Cardiac fibroblast (primary cell): ENCODE data around the gene WDR26.
A peak's percentile ranks its signal among the peaks of the same experiment; 100 is the strongest.
"Not testable (repeated sequence)": the region's sequence is repeated elsewhere in the genome, so short reads cannot be mapped to it uniquely, and the experiment has no call there.

Experiments used
- DNase-seq, 2 donors: peaks; one replicate each; pipeline versions ENCODE4 v3.0.0 to v3.0.0-alpha.2; 2010; ENCODE audit warnings: low read depth in 2 of 2
- H3K4me3 ChIP-seq, 2 donors: replicated peaks in 1 of 2; 1 replicate in 1 of 2; 2 replicates in 1 of 2; pipeline ENCODE4 v1.5.1; 2011; ENCODE audit warnings: low read depth in 2 of 2, low read length in 2 of 2, mild to moderate bottlenecking in 2 of 2, moderate library complexity in 1 of 2
- TF ChIP-seq, protein P1 (sequence below): IDR thresholded peaks from one replicate; pipeline ENCODE4 v1.5.1; 2011; ENCODE audit warnings: low read depth, mild to moderate bottlenecking, low read length, inconsistent platforms

The WDR26 gene

DNA sequence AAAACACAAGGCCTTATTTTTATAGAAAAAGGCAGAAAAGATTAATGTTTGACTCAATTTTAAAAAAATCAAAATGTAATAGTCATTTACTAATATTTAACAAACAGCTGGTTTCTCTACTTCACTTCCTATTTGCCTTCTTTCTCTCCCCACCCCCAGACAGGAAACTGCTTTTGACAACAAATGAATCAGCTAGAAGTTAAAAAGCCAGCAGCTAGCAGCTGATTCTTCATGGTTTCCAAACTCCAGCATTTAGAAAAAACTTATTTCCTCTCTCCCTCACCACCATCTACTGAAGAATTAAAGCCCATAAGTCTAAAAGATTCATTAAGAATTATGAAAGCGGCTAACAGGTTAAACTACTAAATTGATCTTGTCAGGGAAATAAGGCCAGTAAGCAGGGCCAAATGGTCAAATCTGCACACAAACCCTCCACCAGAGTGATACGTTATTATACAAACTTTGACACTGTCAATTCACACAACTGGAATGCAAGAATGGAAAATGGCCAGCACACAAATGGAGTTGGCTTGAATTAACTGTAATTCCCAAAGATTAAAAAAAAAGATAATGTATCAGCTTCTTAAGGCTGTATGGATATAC lies 4.0 kb downstream of the WDR26 start:
- peak; percentile 74 to 79 for DNase-seq
- TF ChIP-seq, protein P1, sequence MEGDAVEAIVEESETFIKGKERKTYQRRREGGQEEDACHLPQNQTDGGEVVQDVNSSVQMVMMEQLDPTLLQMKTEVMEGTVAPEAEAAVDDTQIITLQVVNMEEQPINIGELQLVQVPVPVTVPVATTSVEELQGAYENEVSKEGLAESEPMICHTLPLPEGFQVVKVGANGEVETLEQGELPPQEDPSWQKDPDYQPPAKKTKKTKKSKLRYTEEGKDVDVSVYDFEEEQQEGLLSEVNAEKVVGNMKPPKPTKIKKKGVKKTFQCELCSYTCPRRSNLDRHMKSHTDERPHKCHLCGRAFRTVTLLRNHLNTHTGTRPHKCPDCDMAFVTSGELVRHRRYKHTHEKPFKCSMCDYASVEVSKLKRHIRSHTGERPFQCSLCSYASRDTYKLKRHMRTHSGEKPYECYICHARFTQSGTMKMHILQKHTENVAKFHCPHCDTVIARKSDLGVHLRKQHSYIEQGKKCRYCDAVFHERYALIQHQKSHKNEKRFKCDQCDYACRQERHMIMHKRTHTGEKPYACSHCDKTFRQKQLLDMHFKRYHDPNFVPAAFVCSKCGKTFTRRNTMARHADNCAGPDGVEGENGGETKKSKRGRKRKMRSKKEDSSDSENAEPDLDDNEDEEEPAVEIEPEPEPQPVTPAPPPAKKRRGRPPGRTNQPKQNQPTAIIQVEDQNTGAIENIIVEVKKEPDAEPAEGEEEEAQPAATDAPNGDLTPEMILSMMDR: no peak
- H3K4me3 ChIP-seq: peak overlapping the region in 1 of 2 donors; percentile 12

DNA sequence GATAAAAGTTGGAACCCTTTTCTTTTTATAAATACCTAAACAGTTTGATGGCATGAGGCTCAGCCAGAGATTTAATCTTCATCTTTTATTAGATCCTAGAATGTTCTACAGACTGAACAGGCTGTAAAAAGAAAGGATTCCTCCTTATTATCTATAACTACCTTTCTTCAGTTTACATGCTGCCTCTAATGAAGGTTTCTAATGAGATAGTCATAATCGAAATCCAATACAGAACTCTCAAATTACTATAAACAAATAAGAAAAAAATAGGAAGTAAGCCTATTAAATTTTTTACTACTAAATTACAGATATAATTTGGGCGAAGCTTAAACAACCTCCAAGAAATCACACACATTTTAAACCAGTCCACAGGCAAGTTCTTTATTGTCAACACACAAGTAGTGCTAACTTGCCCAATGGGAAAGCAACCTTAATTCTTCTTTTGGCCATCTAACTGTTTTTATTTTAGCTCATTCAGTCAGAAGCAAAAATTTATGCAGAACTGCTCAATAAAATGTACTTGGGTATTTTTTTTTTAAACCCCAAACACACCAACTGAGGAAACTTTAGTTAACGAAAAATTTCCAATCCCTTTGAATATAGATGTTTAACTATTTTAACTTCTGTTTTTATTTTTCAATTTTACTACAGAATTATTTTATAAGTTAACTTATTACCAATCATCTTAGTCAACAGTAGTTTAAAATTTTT lies 4.8 kb downstream of the WDR26 start:
- TF ChIP-seq, protein P1: no peak
- no peak for DNase-seq
- no peak overlapping the region for H3K4me3 ChIP-seq

- DNase-seq, H3K4me3 ChIP-seq: not testable (repeated sequence)
Measured at GRCh38 chr1:224428713-224429112, 5.9 kb downstream of the WDR26 start.

DNA sequence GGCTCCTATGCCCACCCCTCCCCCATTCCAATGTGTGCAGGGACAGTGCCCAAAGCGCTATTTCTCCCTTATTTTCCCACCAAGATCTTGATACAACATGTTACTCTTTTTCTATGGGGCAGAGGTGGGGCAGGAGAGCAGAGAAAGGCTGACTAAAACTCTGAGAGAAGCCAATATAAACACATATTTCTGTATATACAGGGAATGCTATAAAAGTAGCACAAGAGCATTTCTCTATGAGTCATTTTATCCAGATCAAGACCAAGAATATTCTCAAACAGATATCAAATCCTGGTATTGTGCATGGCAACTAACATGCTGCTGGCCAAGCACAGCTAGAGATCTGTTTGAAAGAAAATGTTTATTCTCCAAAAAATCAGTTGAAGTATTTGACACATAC lies 7.3 kb downstream of the WDR26 start:
- H3K4me3 ChIP-seq: no peak overlapping the region
- DNase-seq: peak; percentile 61 to 84
- TF ChIP-seq, protein P1: no peak

DNA sequence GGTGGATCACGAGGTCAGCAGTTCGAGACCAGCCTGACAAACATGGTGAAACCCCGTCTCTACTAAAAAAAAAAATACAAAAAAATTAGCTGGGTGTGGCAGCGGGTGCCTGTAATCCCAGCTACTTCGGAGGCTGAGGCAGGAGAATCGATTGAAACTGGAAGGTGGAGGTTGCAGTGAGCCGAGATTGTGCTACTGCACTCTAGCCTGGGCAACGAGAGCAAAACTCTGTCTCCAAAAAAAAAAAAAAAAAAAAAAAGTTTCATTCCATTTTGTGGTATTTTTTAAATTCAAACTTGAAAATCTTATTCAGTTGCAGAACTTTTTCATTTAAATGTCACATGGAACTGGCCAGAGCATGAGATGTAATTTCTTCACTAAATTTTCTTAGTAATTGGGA lies 7.7 kb downstream of the WDR26 start:
- H3K4me3 ChIP-seq, DNase-seq: not testable (repeated sequence)

GRCh38 chr1:224425279-224425884 lies 9.2 kb downstream of the WDR26 start:
- H3K4me3 ChIP-seq: no peak overlapping the region
- DNase-seq: no peak
- TF ChIP-seq, protein P1: no peak

DNA sequence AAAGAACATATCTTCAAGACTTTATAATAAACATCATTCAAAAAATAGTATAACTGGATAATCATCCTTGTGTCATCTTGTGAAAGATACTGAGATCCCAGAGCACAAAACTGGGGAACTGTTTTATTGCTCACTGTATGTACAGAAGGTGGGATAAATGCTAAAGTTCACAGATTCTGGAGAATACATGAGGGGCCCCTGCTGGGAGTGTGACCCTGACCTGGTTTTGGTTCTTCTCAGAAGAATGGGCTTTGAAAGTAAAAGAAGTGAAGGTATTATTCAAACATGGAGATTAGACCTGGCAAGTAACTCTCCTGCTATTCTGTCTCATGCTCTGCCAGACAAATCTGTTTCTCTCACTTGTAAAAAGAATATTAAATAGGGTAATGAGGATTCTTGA lies 14.5 kb downstream of the WDR26 start:
- TF ChIP-seq, protein P1: no peak
- H3K4me3 ChIP-seq: no peak overlapping the region
- DNase-seq: no peak
